SK-N-MC (cell line): Measurements from ENCODE around the gene TUBE1.
"Not testable (repeated sequence)": the region's sequence is repeated elsewhere in the genome, so short reads cannot be mapped to it uniquely, and the experiment has no call there.

ENCODE experiments used
- DNase-seq: peaks from one replicate; pipeline ENCODE4 v3.0.0-alpha.2; 2011; ENCODE audit warnings: low read depth, low spot score
- H3K27ac ChIP-seq: fragments of 200-600 bp; sonication (generic); 2 replicates; pipeline ENCODE4 v1.5.1; 2016; ENCODE audit warnings: mixed run types
- H3K36me3 ChIP-seq: fragments of 200-600 bp; sonication (generic); 2 replicates; pipeline ENCODE4 v1.6.1; 2017; ENCODE audit warnings: antibody characterized with exemption, low read length, mixed read lengths; ENCODE audit not compliant: insufficient read depth
- H3K4me3 ChIP-seq: fragments of 200-600 bp; sonication (generic); 2 replicates; pipeline ENCODE4 v1.5.1; 2016
- H3K9ac ChIP-seq: fragments of 200-600 bp; sonication (generic); 2 replicates; pipeline ENCODE4 v1.8.0; 2017; ENCODE audit warnings: mixed run types, mixed read lengths; ENCODE audit not compliant: insufficient read length
- H3K9me3 ChIP-seq: fragments of 200-600 bp; sonication (generic); 2 replicates; pipeline ENCODE4 v1.6.1; 2017; ENCODE audit warnings: low read depth, mild to moderate bottlenecking, antibody characterized with exemption, low read length, moderate library complexity, mixed read lengths
- EZH2 ChIP-seq: fragments of 200-600 bp; sonication (generic); IDR thresholded peaks from one replicate; pipeline ENCODE4 v1.6.1; 2017; ENCODE audit warnings: antibody characterized with exemption
- FOXP2 ChIP-seq: optimal IDR thresholded peaks from 2 replicates; pipeline ENCODE3; 2011; ENCODE audit warnings: mild to moderate bottlenecking, moderate library complexity; ENCODE audit not compliant: insufficient read depth; ENCODE audit errors: extremely low read length, control extremely low read depth
- POLR2AphosphoS5 ChIP-seq: IDR thresholded peaks from 2 replicates; pipeline ENCODE4 v1.6.1; 2012; ENCODE audit warnings: mild to moderate bottlenecking, low read depth, low read length, borderline replicate concordance

The TUBE1 gene

DNA sequence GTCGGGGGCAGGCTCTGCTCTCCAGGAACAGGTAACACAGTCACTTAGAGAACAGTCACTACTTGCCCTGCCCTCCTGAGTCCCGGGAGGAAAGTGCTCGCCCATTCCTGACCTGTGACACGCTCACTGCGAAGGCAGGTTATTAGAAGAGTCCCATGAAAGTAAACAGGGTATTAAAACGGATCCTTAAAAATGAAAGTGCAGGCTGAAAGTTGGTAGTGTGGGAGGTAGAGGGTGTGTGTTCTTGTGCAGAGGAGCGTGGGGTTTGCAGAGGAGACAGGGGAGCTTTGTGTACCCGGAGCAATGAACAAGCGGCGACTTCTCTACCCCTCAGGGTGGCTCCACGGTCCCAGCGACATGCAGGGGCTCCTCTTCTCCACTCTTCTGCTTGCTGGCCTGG lies 33.3 kb downstream of the TUBE1 start, which contains the start of gene CCN6:
Gene CCN6, plus strand, starts transcription at position 104 of the 400 bp plus-strand sequence. Its CDS starts 254 bp downstream, at position 358.
- Histone ChIP-seq H3K27ac (no peak within 1 kb of the TSS), H3K4me3 (no peak within 1 kb of the TSS), H3K9me3 (no peaks in the 10 kb centered on the region), H3K36me3 (no peaks in the 10 kb centered on the region), H3K9ac (no peak within 1 kb of the TSS)
- TF ChIP-seq EZH2 (no peak), POLR2AphosphoS5 (no peak), FOXP2 (no peak)
- DNase-seq = no peak

DNA sequence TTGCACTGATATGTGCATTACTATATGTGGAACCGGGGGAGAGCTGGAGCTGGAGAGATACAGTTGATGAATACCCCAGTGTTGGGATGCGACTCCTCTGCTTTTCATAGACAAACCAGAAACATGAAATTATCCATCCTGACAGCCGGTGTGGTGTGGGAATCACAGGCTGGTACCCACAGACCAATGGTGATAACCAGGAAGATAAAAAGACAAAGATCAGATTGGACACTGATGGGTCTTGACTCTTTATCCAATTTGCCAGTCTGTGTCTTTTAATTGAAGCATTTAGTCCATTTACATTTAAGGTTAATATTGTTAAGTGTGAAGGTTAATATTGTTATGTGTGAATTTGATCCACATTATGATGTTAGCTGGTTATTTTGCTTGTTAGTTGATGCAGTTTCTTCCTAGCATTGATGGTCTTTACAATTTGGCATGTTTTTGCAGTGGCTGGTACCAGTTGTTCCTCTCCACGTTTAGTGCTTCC lies 36.0 kb downstream of the TUBE1 start:
- not testable (repeated sequence) for H3K9ac ChIP-seq, H3K9me3 ChIP-seq, H3K36me3 ChIP-seq, H3K27ac ChIP-seq, DNase-seq, H3K4me3 ChIP-seq

DNA sequence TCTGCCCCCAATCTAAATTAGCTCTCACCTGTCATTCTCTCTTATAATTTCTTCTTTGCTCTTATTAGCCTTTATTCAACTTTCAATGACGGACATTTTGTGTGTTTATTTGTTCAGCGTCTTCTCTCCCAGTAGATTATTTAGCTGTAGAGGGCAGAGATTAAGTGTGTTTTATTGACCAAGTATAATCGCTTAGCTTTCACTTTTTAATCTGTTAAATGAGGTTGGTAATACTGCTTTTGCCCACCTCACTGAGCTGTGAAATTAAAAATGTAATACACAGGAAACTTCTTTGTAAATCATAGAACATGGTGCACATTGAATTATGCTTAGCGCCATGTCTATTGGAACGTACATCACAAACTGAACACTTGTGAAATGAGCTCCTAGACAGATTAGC lies 36.9 kb downstream of the TUBE1 start:
- H3K9ac ChIP-seq = no peak overlapping the region
- no peaks in the 10 kb centered on the region for H3K9me3 ChIP-seq
- no peak for DNase-seq
- no peak overlapping the region for H3K4me3 ChIP-seq
- H3K27ac ChIP-seq = no peak overlapping the region
- no peaks in the 10 kb centered on the region for H3K36me3 ChIP-seq
- TF ChIP-seq POLR2AphosphoS5 = no peak

DNA sequence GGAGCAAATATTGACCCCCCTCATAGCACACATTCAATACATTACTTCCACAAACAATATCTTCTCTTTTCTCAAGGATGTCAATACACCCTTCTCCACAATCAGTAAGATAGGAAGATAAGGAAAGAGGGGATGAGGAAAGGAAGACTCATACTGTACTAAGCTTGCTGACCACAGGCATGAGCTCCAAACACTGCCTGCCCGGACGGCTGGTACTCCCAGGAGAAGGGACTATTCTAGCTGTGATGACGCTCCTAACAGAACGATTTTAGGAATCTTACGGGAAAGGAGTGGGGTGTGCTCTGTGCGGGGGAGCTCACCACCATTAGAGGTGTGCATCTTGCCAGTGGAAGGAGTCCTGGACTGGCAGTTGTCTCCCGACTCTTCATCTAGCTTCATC lies 37.3 kb downstream of the TUBE1 start:
- Histone ChIP-seq H3K9ac (no peak overlapping the region), H3K27ac (no peak overlapping the region), H3K9me3 (no peaks in the 10 kb centered on the region), H3K4me3 (no peak overlapping the region), H3K36me3 (no peaks in the 10 kb centered on the region)
- no peak for DNase-seq
- TF ChIP-seq EZH2 = no peak
- no peak for TF ChIP-seq FOXP2
- no peak for TF ChIP-seq POLR2AphosphoS5

DNA sequence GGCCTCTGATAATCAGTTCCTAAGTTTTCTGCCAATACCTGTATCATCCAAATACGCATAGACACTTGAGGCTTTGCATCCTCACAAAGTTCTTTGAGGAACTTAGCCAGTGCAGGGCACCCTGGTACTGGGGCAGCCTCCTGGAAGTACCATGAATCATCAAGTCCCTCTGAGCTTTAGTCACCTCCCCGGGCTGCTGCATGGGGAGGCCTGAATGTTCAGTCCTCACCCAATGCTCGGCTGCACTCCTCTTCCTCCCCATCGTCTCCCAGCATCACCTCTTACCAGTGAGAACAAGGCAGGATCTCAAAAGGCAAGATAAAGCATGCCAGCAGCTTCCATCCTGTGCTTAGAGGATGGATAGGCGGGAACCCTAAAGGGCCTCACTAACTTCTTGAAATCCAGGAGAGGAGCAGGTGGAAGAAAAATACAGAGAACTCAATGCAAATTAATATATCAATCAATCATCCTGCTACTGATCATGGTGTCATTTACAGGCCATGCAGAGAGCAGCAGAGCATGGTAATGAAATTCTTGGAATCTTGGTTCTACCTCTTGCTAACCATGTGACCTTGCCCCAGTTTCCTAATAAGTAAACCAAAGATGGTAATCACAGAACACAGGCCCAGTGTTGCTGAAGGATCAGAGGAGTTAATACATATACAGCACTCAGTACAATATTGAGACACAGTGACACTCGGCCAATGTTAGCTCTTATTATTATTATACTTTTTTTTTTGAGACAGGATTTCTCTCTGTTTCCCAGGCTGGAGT lies 38.1 kb downstream of the TUBE1 start:
- no peak overlapping the region for H3K4me3 ChIP-seq
- DNase-seq = no peak
- H3K36me3 ChIP-seq = no peaks in the 10 kb centered on the region
- no peaks in the 10 kb centered on the region for H3K9me3 ChIP-seq
- no peak overlapping the region for H3K9ac ChIP-seq
- H3K27ac ChIP-seq = no peak overlapping the region
- TF ChIP-seq EZH2 = no peak
- no peak for TF ChIP-seq POLR2AphosphoS5
- TF ChIP-seq FOXP2 = no peak

DNA sequence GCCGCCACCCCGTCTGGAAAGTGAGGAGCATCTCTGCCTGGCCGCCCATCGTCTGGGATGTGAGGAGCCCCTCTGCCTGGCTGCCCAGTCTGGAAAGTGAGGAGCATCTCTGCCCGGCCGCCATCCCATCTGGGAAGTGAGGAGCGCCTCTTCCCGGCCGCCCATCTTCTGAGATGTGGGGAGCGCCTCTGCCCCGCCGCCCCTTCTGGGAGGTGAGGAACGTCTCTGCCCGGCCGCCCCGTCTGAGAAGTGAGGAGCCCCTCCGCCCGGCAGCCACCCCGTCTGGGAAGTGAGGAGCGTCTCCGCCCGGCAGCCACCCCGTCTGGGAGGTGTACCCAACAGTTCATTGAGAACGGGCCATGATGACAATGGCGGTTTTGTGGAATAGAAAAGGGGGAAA lies 39.8 kb downstream of the TUBE1 start:
- H3K9ac ChIP-seq, H3K9me3 ChIP-seq, H3K27ac ChIP-seq, H3K4me3 ChIP-seq, H3K36me3 ChIP-seq, DNase-seq: not testable (repeated sequence)

DNA sequence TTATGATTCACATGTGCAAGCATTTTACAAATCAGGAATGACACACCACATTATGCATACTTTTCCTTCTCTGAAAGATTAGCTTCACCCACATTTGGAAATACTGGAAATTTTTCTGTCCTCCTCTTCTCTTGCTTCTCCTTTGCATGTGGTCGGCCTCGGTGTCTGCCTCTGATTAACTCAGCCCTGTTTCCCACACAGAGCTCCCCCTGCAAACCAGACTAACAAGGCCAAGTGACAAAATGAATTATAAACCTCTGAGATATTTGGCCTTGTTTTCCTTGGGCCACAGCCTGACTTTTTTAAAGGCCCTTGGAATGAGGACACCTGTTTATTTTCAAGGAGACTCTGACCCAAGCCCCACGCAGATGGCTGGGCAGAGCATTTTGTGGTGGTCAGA lies 42.4 kb downstream of the TUBE1 start:
- Histone ChIP-seq H3K9ac (no peak overlapping the region), H3K27ac (no peak overlapping the region)

DNA sequence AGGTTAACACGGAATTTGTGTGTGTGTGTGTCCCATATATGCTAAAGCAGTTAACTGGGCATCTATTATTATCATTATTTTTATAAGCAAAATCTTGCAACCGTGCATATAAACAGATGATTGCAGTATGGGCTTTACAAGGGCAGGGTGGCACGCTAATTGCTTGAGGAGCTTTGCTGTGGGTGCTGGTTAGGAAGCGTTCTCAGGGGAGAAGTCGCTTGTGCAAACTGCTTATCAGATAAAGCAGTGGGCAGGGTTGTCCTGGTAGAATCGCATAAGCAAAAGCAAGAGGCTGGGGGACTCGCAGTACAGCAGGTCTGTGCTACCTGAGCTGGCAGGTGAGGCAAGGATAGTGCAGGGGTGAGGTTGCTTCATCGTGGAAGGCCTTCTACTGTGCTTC lies 43.1 kb downstream of the TUBE1 start:
- Histone ChIP-seq H3K27ac (no peak overlapping the region), H3K9ac (no peak overlapping the region), H3K4me3 (no peak overlapping the region), H3K9me3 (no peaks in the 10 kb centered on the region), H3K36me3 (no peaks in the 10 kb centered on the region)
- no peak for DNase-seq
- TF ChIP-seq EZH2 = no peak
- TF ChIP-seq POLR2AphosphoS5 = no peak
- no peak for TF ChIP-seq FOXP2

More for the DNA sequence above, 42.4 kb downstream of the TUBE1 start:
- H3K9me3 ChIP-seq = no peaks in the 10 kb centered on the region
- no peak overlapping the region for H3K4me3 ChIP-seq
- H3K36me3 ChIP-seq = no peaks in the 10 kb centered on the region
- DNase-seq = no peak
- no peak for TF ChIP-seq POLR2AphosphoS5
- TF ChIP-seq FOXP2 = no peak

DNA sequence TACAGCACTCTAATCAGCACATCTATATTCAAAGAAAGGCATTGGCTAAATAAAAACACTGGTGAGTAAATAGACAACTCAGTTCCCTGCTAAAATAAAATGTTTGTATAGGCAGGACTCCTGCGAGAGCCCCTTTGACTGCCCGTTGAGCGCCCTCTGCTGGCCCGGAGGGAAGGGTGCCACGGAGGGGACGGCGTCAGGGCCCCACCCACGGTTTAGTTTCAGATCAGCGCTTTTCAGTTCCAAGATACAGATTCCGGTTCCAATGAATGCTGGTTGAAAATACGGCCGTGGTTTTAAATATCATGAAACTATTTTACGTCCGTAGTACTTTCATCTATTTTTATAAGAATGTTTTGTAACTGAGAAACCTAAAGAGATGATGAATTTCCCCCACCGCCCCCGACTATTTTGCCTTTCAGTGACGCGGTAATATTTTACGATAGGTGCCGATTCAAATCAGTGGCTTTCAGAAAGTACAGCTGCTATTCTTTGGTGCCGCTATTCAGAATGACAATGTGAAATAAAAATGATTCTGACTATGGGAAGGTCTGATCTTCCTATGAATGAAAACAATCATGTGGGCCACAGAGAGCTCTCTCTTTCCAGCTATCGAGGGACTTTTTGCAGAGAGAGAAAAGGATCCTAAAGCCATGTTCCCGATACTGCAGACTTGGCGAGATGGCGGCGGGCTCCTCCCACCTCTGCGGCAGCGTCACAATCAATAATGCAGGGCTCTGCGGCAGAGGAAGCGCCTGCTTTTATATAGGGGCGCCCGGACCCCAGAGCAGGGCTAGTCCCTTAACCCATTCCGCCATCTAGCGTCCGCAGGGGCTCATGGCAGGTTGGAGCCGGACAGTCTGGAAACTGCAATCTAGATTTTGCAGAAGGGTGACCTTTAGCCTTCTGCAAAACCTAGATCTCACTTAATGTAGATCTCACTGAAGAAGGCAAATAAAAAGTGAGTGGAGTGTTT lies 44.0 kb downstream of the TUBE1 start:
- Histone ChIP-seq H3K9me3 (no peaks in the 10 kb centered on the region), H3K4me3 (peak overlapping the region; percentile 92), H3K36me3 (no peaks in the 10 kb centered on the region), H3K9ac (peak overlapping the region; percentile 86), H3K27ac (peak overlapping the region; percentile 73; the same call in 1 of the 2 replicates)
- DNase-seq = peak; percentile 73
- TF ChIP-seq POLR2AphosphoS5 = peak; percentile 68; the same call in 1 of the 2 replicates
- TF ChIP-seq EZH2 = no peak
- no peak for TF ChIP-seq FOXP2
